HCEC 1CT (cell line): Measurements from ENCODE around the gene DSCAM.
"Not testable (repeated sequence)": the region's sequence is repeated elsewhere in the genome, so short reads cannot be mapped to it uniquely, and the experiment has no call there.

Source experiments
- DNase-seq: peaks from one replicate; pipeline ENCODE4 v3.0.0-alpha.2; 2017

The DSCAM gene

DNA sequence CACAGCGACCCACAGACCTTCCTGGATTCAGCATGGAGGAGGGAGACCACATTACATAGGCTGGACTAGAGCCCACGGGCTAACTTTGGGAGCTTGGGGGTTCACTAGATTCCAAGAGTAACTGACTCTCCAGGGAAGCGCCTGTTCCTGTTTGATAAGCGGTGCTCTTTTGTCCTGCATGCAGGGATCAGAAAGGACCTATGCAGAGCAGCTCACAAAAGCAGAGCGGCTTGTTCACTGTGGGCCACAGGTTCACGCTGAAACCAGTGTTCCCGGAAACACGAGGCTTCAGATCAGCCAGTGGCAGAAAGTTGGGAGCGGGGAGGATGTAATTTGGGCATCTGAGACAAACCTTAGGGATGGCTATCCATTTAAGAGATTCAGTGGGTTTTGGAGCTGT, 575.8 kb downstream of the DSCAM start:
- no peak for DNase-seq

DNA sequence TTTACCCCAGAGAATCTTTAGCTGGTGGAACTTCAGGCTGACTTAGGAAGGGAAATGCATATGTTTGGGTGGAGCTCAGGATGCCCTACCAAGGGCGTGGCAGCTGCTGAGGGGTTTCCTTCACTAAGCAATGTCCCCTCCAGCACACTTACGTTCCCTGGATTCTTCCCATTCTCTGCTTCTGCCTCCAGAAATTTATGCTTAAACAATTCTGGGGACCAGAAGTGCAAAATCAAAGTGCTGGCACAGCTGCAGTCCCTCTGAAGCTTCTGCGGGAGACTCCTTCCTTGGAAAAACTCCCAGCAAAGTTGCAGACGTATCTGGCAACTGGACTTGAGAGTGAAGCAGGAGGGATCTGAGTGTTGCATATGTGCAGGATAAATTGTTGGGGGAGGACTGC, 576.9 kb downstream of the DSCAM start:
- DNase-seq = no peak

DNA sequence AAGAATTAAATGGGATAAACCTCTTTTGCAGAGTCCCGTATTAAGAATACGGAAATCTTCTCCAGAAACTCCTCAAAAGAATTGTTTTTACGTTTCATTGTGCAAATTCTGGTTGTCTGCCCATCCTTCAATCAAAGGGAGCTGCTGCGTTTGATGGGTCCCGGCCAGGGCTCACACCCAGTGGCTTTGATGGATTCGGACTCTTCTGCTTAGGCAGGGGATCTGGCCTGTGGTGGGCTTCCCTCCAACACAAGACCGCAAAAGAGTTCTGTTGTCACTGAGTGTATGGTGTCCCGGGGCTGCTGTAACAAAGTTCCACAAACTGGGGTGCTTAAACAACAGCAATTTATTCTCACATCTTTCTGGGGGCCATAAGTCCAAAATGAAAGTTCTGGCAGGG, 577.7 kb downstream of the DSCAM start:
- DNase-seq = no peak

DNA sequence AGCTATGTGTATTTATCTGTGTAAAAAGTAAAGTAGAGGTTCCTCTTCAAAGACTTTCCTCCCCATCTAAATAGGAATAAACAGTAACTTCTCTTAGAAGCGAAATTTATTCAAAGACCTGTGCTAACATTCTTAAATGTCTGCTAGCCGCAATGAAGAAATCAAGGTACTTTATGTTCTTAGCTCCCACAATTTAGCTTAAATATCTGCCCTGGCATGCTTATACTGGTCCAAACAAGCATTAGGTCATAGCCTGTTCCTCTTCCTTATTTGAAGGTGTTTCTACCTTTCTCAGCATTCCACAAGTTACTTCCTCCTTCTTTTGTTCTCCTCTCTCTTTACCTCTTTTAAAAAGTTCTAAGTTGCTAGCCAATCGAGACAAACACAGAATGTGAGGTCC, 588.5 kb downstream of the DSCAM start:
- DNase-seq = not testable (repeated sequence)

DNA sequence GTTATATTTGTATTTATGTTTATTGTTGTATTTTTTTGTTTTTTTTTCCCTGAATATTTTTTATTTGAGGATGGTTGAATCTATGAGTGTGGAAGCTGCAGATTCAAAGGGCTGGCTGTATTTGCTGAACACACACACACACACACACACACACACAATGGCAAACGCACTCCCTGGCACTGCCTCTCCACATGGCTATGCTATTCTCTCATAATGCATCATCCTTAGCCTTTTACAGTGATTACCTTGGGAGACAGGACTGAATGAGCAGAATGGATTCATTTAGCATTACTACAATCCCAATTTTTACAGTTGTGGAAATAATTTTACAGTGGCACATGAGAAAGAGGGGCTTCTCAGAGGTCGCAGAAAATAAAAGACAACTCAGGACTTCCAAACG, 589.6 kb downstream of the DSCAM start:
- no peak for DNase-seq

DNA sequence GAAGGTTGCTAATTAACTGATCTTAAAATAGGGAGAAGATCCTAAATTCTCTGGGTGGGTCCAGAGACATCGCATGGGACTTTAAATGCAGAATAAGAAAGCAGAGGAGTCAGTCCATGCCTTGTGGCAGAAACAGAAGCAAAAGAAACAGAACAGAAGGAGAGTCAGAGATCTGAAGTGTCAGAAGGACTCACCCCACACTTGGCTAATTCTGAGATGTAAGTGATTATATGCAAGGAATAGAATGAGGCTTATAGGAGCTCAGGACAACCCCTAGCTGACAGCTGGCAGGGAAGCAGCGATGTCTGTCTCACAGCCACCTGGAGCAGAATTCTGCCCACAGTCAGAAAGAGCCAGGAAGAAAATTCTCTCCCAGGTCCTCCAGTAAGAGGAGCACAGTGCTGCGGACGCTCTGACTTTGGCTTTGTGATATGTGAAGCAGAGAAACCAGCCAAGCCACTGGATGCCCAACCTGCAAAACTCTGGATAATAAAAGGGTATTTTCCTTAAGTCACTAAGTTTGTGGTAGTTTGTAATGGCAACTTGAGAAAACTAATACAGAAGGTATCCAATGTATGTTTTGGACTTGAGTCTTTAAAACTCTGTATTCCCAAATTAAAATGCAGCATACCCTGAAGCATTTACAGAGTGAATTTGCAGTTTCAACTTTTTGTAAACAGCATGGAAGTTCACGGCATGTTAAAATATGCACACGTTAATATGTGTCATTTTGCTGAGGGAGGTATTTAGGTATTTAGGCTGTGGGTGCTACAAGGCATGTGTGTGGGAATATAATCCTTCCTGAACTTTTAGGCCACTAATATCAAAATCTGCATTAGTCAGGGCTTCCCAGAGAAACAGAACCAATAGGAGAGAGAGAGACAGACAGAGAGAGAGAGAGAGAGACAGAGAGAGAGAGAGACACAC, 591.2 kb downstream of the DSCAM start:
- no peak for DNase-seq

DNA sequence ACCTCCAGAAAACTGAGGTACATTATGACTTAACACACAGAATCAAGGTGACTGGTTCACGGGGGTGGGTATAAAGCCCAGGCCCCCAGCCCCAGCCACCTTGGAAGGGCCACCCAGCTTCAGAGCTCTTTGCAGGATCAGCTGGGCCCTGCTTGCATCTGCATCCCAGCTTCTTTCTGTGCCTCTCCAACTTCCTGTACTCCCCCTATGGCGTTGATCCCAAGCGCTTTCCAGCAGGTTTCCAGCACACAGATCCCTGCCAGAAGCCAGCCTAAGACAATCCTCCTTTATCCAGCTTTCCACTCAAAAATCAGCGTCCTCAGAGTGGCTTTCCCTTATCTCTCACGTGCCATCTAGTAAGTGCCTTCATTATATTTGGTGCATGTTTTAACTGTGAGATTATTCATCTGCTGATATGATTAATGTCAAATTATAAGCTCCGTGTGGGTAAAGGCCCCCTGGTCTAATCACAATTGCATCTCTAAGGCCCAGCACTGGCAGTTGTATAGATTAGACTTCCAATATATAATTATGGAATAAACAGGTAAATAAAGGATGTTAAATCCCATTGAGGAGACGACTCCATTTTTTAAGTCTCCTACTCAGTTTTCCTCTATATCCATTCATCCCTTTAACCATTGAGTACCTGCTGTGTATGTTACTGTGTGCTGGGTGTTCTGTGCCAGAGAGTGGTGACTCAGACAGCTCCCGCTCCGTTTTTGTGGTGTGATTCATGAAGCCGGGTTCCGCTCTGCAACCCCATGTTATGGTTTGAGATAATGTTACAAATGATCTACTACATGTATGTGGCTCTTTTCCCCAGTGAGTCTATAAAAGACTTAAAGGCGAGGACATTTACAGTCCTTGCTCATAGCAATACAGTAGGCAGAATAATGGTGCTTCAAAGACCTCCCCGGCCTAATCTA, 592.2 kb downstream of the DSCAM start:
- no peak for DNase-seq

DNA sequence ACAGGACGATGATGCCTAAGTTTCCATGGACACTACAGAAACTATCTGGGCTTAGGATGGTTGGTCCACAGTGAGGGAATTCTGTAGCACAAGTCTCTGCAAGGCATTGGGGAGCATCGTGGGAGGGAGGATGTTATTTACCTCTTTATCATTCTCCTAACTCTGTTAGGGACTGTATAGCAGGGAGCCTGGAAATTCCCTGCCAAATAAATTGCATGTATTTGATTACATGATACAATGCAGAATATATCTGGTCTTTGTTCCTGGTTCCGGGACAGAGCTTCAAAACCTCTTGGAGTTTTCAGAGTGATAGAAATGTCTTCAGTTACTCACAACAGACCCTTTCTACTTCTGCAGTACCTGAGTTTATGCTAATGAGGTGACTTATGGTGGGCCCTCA, 593.8 kb downstream of the DSCAM start:
- no peak for DNase-seq

DNA sequence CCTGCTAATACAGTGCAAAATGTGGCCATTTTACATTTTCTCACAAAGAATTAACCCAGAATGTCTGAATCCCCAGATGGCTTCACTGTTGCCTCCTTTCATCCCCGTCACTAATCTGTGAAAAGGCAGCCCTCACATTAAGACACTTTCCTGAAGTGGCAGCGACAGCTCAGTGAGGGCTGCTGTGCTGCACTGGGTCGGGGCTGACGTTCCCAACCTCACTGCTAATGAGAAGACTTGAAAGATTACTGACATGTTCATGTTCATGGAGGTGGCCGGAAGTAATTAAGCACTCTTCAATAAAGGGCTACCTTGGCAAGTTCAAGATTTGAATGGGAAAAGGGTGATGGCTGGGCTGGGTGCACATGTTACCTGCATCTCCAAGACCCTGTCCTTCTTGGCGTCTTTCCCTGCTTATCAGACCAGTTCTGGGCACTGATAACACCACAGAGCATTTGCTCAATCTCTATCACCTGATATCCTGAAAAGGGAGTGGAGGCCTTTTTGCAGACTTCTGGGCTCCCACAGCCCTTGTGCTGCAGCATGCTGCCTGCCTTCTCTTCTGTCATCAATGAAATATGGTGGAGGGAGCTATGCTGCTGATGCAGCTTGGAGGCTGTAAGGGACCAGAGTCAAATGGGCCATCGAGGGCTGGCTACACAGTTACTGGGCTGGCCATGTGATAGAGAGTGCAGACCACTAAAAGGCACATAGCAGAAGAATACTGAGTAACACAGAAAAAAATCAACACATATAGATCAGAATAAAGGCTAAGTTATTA, 596.3 kb downstream of the DSCAM start:
- no peak for DNase-seq

DNA sequence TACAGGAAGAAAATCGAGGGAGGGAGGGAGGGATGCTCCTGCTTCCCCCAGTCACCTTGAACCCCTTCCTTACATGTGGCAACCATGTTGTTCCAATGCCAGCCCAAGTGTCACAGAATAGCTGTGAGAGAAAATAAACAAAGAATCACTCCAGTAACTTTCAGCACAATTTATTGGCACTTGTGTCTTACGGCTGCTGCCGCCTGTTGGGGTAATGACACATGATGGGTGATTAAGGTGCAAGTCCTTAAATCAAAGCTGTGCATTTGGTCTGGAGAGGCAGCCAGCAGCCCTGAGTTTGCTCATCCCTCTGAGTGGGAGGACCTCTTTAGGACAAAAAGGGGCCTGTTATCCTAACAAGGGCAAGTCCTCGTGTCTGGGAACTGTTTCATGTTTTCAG, 602.0 kb downstream of the DSCAM start:
- no peak for DNase-seq

DNA sequence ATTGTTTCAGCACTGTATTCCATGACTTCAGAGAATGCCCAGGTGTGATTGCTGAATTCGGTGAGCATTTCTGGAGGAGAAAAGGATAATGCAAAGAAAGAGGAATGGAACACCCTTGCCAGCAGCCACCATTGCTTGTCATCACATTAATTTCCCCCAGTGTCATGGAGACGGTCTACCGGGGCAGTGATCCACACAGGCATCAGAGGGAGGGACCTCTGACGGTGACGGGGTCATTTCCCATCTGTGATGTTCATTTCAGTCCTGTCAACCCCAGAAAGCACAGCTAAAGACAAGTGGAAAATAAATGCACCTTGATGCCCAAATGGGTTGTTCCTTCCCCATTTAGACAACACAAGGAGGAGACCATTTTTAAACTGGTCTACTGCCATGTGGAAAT, 603.3 kb downstream of the DSCAM start:
- DNase-seq = no peak

DNA sequence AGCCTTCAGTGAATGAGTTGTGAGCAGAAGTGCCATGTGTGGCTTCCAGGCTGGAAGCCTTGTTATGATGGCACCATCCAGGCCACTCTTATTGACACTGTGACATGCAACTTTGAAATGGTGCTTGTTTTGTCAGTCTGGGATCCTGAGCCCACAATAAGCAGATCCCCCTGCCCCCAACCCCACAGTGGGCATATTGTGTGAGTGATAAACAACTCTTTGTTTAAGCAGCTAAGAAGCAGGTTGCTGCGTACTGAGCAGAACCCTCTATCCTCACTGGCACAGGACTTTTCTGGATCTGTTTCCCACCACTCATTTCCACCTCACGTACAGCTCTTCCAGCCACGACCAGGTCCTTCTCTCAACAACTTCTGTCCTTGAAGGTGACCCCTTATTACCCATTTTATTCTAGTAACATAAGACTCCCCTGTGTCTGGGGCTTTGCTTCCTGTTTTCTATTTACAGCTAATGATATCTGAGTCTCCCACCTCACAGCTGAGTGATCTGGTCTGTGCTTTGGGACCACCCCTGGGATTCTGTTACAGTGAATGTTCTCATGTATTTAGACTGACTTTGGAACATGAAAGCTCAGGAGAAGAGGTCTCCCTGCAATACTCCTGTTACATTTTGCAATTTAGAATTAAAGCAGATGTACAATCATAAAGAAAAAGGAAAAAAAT, 604.2 kb downstream of the DSCAM start:
- DNase-seq = no peak

DNA sequence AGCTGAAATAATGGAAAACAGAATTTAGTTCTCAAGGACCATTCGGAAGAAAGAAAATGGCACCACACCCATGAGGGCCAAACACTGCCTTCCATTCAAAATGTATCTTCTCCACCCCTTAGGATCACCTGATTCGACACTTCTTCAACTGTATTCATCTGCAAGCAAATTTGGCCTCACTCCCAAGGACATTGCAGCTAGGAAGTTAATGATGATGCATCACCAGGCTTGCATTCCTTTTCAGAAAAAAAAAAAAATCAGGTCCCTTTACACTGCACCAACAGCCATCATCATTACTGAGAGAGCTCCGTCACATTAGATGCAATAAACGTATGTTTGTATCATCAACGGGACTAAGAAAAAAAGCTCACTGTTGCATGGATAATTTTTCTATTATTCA, 611.4 kb downstream of the DSCAM start:
- DNase-seq = no peak

DNA sequence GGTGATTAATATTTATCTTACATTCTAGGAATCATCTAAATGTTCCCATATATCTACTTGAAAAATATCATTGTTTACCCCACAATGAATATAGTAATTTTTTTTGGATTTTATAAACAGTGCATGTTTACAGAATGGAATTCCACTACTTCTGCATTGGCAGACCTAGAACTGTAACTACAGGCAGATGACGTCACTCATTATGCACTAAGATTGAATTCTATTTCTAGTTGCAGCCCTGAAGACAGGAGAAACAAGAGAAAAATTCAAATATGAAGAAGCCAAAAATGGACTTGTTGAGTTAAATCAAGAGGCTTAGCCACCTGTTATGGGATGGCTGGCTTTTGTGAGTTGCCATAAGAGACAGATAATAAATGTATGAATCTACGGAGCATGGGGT, 615.0 kb downstream of the DSCAM start:
- DNase-seq = no peak

DNA sequence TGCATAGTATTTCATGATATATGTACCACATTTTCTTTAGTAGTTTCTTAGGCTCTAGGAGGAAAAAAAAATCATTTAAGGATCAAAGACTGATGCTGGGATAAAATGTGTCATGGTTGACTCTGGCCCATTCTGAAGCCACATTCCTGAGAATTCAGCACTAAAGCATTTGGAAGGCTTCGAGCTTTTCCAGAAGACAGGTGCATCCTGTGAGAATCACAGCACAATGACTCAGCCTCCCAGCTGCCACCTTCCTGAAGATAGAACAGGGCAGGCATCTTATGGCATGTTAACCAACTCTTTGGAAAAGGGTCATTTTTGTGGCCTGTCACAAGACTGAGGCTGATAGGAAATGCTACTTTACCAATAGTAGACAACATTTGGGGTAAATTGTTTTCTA, 619.9 kb downstream of the DSCAM start:
- DNase-seq = no peak

DNA sequence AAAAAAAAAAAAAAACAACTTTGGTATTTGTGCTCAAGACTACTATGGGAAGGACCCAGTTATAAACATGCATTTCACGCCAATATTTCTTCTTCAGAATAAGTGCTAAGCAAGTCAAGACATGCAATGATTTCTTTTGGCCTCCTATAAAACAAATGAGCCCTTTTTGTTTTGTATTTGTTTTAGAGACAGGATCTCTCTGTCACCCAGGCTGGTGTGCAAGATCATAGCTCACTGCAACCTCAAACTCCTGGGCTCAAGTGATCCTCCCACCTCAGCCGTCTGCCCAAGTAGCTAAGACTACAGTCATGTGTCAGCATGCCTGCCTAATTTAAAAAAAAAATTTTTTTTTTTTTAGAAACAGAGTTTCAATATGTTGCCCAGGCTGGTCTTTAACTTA, 631.0 kb downstream of the DSCAM start:
- no peak for DNase-seq

DNA sequence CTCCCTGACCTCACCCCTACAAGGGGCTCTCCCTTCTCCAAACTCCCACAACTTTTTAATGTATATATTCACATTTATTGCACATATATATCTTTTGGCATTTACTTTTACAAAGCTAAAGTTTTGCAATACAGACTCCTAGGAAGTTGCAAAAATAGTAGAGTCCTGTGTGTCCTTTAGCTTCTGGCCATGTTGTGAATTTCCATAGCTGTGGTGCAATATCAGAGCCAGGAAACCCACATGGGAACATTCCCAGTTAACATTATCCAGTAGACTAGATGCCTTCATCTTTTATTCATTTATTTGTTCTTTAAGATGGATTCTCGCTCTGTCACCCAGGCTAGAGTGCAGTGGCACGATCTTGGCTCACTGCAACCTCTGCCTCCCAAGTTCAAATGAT, 636.7 kb downstream of the DSCAM start:
- no peak for DNase-seq

DNA sequence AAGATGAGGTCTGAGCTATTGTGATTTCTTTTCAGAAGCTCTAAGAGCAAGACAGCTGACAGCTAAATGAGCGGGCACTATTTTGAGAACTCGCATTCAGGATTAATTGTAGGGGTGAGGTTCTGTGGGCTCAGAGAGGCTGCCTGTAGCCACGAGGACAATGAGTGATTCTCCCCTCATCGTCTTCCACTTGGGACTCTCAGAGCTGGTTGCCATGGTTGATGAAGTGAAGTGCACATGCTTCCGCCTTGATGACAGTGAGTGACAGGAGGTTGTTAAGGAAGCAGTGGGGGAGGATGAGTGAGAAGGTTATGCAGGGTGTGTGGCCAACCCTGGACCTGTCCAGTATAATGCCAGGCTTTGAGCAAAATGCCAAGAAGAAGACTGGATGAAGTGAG, 638.0 kb downstream of the DSCAM start:
- DNase-seq = no peak

DNA sequence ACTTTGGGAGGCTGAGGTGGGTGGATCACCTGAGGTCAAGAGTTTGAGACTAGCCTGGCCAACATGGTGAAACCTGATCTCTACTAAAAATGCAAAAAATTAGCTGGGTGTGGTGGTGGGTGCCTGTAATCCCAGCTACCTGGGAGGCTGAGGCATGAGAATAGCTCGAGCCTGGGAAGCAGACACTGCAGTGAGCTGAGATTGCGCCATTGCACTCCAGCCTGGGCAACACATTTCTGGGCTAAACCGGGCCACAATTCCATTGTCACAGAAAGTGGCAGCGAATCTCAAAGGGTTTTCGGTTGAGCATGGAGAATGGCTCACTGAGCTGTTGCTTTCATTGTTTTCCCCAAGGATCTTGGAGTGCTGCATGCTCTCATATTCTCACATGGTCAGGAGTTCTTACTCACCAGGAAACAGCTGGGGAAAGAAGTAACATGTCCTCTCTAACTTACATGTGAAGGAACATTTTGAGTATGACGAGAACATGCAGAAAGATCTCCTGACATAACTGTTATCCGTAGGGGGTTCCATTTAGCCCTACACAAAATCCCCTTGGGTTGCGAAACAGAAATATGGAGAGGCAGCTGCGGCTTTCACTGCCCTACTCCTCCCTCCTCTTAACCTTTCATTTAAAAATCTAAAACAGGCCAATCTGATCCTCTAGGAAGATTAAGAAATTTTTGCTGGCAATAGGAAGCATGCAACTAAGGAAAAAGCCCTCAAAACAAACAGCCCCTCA, 638.6 kb downstream of the DSCAM start:
- DNase-seq = no peak

DNA sequence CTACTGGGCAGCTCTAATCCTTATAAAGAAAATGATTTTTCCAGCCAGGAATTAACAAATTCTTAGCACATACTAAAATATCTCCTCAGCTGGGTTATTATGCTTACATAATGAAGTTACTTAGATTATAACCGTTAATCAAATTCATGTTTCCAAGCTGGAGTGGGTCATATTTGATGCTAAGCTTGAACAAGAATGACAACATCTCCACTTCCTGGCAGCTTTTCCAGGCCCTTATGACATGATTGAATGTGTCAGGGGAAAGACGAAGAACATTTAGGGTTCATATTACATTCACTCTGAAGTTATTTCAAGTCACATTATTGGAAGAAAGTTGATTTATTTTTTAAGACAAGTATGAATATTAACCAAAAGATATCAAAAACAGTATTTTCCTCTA, 646.0 kb downstream of the DSCAM start:
- DNase-seq = no peak

DNA sequence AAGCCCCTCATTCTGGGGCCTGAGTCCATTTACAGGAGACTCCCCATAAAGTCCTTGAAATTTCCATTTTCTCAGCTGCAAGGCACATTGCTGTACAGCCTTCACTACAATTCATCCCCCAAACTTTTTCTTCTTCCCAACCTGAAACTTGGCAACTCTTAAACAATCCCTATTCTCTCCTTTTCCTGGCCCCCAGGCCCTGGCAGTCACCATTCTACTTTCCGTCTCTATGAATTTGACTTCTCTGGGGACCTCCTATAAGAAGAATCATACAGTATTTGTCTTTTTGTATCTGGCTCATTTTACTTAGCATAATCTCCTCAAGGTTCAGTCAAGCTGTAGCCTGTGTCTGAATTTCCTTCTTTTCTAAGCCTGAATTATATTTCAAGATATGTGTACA, 646.8 kb downstream of the DSCAM start:
- no peak for DNase-seq
